KBM-7 (cell line): ENCODE data around the gene ANKRD31.
"Not testable (repeated sequence)": the region's sequence is repeated elsewhere in the genome, so short reads cannot be mapped to it uniquely, and the experiment has no call there.

Source experiments
- DNase-seq: peaks from one replicate; pipeline ENCODE4 v3.0.0-alpha.2; 2015
- in situ Hi-C: fragments of 300-500 bp; cut with MboI; formaldehyde crosslinking; loops from 2 replicates; pipeline ENCODE4 v1.14.3; 2020; ENCODE audit warnings: low sequenced_read_pairs, low pct_unique_long_range_greater_than_20kb, mixed read lengths

Gene ANKRD31

DNA sequence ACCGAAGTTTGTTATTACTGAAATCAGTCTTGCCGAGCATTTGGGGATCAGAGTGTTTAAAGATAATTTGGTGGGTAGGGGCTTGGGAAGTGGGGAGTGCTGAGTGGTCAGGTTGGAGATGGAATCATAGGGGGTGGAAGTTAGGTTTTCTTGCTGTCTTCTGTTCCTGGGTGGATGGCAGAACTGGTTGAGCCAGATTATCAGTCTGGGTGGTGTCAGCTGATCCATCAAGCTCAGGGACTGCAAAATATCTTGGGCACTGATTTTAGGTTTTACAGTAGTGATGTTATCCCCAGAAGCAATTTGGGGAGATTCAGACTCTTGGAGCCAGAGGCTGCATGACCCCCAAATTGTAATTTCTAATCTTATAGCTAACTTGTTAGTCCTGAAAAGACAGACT, 5.4 kb upstream of the ANKRD31 start:
- in situ Hi-C loops, result no loop called here
- DNase-seq, result no peak

DNA sequence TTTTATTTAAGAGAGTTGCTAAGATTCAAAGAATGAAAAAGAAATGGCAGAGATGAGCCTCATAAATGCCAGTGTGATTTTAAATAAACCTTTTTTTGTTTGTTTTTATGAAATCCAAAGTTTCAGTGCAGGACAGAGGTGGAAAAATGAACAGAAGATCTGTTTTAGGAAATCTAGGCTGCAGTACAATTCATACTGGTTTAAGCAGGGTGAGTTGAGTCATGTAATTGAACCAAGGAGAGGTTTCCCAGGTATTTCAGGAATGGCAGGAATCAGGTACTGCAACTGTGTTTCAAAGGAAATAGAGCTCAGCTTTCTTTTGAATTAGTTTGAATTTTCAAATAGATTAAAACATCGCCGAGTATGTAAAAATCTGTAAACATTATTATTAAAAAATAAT, 3.0 kb upstream of the ANKRD31 start:
- DNase-seq, result no peak
- in situ Hi-C loops, result no loop called here

DNA sequence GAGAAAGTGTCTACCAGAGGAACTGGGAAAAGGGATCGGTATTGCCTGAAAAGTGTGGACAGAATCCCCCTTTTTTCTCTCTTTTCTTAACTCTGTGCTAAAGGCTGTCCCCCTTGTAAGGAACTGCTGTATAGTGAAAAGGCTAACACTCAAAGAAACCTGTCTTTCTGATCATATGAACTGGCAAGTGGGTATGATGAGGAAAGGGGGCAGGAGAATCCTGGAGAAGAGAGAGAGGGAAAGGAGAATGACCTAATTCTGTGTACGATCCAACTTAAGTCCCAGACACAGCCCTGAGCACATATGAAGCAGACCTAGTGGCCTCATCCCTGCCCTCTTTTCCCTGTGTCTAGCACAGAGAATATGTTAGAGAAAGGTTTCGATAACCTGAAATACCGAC, 967 bp downstream of the ANKRD31 start:
- in situ Hi-C loops, result no loop called here
- DNase-seq, result no peak

DNA sequence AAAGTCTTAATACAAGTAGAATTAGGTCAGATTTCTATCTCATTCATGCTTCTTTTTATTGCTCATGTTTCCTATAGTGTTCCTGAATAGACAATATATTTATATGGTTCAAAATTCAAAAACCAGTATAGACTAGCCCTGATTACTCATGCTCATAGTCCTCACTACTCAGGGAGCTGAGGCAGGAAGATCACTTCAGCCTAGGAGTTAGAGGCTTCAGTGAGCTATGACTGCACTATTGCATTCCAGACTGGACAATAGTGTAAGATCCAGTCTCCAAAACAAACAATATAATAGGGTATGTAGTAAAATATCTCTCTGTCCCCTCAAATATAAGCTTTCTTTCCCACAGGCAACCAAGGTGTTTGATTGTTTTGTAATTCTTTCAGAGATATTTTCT, 2.4 kb downstream of the ANKRD31 start:
- in situ Hi-C loops, result no loop called here
- no peak for DNase-seq

DNA sequence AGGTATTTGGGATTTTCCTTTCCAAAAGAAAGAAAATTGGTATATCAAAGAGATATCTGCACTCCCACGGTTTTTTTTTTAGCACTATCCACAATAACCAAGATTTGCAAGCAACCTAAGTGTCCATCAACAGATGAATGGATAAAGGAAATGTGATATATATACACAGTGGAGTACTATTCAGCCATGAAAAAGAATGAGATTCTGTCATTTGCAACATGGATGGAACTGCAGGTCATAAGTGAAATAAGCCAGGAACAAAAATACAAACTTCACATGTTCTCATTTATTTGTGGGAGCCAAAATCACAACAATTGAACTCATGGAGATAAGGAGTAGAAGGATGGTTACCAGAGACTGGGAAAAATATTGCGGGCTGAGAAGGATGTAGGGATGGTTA, 9.8 kb downstream of the ANKRD31 start:
- no peak for DNase-seq
- in situ Hi-C loops, result no loop called here

DNA sequence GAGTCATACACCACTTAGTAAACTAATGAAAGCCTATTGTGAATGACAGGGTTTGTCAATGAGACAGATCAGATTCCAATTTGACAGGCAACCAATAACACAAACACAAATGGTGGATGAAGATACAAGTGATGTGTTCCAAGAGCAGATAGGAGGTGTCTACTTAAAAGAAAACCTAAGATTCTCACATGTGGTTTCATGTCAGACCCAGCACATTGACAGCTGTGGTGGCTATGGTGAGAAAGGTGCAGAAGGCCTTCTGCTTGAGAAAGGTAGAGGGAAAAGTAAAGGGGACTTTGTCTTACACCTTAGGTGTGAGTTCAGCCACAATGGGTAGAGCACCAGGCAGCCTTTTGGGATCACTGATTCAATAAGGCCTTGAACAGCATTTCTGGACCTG, 11.2 kb downstream of the ANKRD31 start:
- no peak for DNase-seq
- in situ Hi-C loops, result no loop called here

DNA sequence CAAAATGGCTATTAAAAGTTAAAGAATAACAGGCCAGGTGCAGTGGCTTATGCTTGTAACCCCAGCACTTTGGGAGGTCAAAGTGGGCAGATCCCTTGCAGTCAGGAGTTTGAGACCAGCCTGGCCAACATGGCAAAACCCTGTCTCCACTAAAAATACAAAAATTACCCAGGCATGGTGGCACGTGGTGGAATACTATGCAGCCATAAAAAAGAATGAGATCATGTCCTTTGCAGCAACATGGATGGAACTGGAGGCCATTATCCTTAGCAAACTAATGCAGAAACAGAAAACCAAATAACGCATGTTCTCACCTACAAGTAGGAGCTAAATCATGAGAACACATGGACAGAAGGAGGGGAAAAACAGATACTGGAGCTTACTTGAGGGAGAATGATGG, 15.9 kb downstream of the ANKRD31 start:
- in situ Hi-C loops, DNase-seq: not testable (repeated sequence)

DNA sequence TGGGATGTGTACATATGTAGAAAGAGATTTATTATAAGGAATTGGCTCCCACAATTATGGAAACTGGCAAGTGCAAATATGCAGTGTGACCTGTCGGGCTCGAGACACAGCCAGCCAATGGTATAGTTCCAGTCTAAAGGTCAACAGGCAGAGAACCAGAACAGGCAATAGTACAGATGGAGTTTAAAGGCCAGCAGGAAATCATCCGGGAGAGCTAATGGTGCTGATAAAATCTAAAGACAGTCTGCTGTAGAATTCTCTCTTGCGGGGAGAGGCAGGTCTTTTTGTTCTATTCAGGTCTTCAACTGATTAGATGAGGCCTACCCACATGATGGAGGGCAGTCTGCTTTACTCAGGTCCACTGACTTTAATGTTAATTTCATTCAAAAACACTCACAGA, 21.8 kb downstream of the ANKRD31 start:
- DNase-seq, result no peak
- in situ Hi-C loops, result no loop called here

DNA sequence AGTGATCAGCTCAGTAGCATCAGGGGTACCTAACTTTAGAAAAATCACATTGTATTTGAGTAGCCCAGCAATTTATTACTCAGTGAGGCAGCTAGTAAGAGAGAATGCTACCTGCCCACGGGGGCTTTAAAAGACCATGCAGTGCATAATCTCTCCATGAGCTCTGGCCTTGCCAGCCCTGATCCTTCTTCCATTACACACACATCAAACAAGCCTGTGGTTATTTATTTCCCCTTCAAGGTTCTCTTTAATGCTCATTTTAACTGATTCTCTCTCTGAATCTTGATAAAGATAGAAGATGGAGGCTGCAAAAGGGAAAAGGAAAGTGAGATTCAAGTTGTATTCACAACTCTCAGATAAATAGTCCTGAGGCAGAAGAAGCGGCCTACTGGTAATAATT, 22.3 kb downstream of the ANKRD31 start:
- in situ Hi-C loops, result no loop called here
- DNase-seq, result no peak

DNA sequence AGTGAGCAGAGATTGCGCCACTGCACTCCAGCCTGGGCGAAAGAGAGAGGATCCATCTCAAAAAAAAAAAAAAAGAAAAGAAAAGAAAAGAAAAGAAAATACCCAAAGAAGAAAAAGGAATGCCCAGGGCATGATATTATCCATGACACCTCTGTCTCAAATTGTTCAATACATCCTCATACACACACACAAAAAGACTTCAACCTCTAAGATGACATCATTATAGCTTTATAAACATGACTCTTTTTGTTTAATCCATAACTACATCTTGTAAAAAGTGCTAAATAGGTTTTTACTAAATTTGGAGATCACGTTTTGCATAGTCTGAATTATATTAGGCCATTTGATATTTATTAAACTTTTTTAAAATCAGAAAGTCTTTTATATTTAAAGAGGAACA, 33.1 kb downstream of the ANKRD31 start:
- no peak for DNase-seq
- in situ Hi-C loops, result no loop called here

DNA sequence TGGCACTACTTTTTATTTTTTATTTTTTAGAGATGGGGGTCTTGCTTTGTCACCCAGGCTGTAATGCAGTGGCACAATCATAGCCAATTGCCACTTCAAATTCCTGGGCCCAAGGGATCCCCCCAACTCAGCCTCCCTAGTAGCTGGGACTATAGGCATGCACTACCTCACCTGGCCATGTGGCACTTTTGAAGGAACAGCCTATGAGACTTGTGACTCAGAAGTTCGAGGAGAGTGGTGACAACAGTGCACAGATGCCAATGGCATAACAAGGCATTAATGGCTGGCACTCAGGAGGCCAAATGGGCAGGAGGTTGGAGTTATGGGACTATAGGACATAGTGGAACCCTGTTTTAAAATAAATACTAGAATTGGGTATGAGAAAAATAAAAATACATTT, 33.7 kb downstream of the ANKRD31 start:
- in situ Hi-C loops, result no loop called here
- DNase-seq, result no peak

DNA sequence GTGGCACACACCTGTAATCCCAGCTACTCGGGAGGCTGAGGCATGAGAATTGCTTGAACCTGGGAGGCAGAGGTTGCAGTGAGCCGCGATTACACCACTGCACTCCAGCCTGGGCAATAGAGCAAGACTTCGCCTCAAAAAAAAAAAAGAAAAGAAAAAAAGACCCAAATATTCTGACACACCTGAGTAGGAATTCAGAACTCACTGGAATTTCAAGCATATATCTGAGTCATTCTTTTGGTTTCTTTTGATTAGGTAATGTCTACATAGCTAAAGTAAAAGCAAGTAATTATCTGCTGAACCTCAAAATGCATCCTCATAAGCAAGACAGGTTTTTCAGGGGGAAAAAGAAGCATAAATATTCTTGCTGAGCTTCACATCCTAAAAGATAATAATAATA, 35.9 kb downstream of the ANKRD31 start:
- in situ Hi-C loops, result no loop called here
- DNase-seq, result no peak

DNA sequence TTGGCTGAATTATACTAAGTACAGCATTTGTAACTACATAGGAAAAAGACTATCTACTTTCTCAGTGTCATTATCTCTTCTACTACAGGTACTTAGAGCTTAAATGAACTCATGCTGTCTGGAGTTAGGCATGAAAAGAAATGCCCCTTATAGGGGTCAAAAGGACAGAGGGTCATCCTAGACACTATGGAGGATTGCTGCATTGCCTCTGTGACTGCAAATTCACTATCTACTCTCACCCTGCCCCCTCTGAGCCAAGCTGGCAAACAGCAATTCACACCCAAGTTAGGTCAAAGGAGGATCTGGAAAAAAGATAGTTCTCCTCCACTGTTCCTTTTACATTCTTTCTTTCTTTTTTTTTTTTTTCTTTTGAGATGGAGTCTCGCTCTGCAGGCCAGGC, 36.7 kb downstream of the ANKRD31 start:
- no peak for DNase-seq
- in situ Hi-C loops, result no loop called here

DNA sequence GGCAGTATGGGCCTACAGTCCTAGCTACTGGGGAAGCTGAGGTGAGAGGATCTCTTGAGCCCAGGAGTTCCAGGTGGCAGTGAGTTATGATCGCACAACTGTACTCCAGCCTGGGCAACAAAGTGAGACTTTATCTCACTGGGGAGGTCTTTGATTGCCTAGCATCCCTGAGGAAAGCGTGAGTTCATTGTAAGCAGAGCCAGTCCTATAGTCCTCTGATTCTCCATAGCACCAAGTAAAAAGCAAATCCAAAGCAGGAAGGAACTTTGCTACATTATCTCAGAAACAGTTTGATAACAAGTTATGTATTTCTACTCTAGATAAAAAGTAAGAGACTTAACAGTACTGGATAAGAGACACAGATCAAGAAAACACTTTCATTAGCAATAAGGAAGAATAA, 37.6 kb downstream of the ANKRD31 start:
- in situ Hi-C loops, result no loop called here
- DNase-seq, result no peak

DNA sequence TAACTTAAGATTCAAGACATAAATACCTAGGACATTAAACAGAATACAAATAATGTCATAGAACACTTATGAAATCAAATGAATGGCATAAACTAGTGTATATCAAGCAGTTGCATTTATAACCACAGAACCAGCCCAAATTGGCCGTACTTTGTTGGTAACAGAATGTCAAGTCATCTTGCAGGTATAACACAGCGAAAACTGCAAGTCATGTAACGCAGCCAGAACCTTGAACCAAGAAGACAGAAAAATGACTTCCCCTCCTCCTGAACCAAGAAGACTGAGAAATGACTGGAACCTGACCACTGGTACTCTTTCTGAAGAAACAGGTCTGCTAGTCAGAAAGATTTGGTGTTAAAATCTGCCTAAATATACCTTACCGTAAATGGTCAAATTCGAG, 38.9 kb downstream of the ANKRD31 start:
- in situ Hi-C loops, result no loop called here
- no peak for DNase-seq

DNA sequence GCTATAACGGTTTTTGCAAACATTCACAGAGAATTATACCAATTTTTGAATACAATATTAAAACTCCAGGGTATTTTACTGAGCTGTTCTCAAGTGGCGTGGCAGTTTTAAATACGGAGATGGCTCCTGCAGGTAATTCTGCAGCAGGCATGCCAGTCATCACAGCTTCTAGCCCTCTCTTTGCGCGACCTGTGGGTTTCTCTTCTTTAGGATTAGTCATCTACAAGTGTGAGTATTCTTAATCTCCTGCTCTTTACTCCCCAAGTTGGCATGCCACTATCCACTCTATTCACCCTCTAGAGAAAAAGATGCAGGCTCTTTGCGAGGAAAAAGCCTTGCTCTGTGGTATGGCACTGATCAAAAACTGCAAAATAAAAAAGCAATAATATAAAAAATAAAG, 43.9 kb downstream of the ANKRD31 start:
- no peak for DNase-seq
- in situ Hi-C loops, result no loop called here

DNA sequence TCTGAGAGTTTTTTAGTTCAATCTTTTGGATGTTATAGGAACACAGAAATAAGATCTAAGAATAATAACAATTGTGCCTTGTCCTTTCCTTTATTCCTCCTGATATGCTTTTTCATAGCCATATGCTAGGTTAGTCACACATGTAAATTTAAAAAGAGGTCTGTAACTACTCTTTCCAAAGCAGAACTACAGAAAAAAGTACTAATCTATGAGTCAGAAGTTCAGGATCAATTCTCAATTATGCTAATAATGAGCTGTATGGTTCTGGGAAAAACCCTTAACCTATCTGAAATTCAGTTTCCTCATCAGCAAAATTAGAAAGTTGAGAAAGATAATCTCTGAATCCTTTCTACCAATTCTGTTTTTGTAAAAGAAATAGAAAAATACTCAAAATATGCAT, 44.4 kb downstream of the ANKRD31 start:
- DNase-seq, result no peak
- in situ Hi-C loops, result no loop called here

DNA sequence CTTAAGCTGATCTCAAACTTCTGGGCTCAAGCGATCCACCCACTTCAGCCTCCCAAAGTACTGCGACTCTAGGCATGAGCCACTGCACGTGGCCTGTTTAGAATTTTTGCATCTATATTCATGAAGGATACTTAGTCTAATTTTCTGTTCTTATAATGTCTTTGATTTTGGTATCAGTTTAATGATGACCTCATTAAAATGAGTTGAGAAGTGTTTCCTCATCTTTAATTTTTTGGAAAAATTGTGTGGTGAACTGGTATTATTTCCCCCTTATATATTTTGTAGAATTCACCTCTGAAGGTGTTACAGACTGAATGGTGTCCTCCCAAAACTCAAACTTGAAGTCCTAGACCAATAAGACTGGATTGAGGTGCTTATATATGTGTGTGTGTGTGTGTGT, 46.5 kb downstream of the ANKRD31 start:
- no peak for DNase-seq
- in situ Hi-C loops, result no loop called here

DNA sequence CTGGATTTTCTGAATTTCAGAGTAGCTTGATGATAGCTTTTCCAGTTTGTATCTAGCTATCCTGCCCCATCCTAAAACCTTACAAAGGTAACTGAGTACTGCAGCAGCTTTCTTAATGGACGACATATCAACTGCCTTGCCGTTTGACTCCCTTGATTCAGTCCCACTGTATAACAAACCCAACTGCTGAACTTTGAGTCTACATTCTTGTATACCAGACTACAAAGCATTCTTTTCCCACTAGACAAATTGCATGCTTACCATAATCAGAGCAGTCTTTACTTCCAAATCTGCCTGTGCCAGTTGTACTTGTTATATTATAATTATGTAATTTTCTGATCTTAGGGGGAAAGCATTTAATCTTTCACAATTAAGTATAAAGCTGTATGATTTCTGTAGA, 47.3 kb downstream of the ANKRD31 start:
- in situ Hi-C loops, result no loop called here
- no peak for DNase-seq

DNA sequence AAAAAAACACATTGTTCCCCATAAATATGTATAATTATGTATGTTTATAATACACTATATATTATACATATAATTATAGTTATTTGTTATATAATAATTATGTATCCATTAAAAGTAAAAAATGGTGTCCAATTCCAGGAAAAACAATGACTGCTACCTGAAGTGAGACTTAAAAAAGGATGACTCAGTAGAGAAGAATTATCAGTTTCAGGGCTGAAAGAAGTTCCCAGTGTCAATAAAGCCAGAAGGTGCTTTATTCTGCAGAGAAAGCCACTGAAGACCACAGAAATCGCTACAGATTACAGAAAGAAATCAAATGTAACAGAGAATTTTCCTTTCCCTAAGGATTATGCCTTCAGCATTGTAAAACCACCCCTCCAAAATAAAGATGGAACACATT, 50.9 kb downstream of the ANKRD31 start:
- no peak for DNase-seq
- in situ Hi-C loops, result no loop called here

DNA sequence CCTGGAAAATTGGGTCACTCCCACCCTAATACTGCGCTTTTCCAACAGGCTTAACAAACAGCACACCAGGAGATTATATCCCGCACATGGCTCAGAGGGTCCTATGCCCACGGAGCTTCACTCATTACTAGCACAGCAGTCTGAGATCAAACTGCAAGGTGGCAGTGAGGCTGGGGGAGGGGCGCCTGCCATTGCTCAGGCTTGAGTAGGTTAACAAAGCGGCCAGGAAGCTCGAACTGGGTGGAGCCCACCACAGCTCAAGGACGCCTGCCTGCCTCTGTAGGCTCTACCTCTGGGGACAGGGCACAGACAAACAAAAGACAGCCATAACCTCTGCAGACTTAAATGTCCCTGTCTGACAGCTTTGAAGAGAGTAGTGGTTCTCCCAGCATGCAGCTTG, 60.7 kb downstream of the ANKRD31 start:
- DNase-seq, in situ Hi-C loops: not testable (repeated sequence)

DNA sequence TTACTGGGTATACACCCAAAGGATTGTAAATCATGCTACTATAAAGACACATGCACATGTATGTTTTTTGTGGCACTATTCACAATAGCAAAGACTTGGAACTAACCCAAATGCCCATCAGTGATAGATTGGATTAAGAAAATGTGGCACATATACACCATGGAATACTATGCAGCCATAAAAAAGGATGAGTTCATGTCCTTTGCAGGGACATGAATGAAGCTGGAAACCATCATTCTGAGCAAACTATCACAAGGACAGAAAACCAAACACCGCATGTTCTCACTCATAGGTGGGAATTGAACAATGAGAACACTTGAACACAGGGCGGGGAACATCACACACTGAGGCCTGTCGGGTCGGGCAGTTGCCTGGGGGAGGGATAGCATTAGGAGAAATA, 61.8 kb downstream of the ANKRD31 start:
- DNase-seq, in situ Hi-C loops: not testable (repeated sequence)
